SK-N-SH treated with all-trans-retinoic acid at 6 μM for 48 hours (cell line): ENCODE data around the gene GALNT3.
A peak's percentile ranks its signal among the peaks of the same experiment; 100 is the strongest.

Source experiments
- ATAC-seq: fragments of 200-7000 bp; cut with Tn5 transposase; 3 replicates; pipeline ENCODE4 v1.9.1; 2020; ENCODE audit warnings: mild to moderate bottlenecking, moderate library complexity
- ARNTL ChIP-seq: fragments of 450-650 bp; formaldehyde crosslinking; IDR thresholded peaks from 2 replicates; pipeline ENCODE4 v1.5.0; 2020; ENCODE audit warnings: low read depth, mild to moderate bottlenecking, moderate library complexity, borderline replicate concordance
- BACH2 ChIP-seq: fragments of 250-450 bp; sonication (Bioruptor Pico); IDR thresholded peaks from 2 replicates; pipeline ENCODE4 v1.9.0; 2021; ENCODE audit warnings: mild to moderate bottlenecking, borderline replicate concordance
- CSDC2 ChIP-seq: fragments of 250-450 bp; sonication (Bioruptor Pico); IDR thresholded peaks from 2 replicates; pipeline ENCODE4 v1.5.0; 2020; ENCODE audit warnings: mild to moderate bottlenecking, moderate library complexity
- ESRRG ChIP-seq: fragments of 250-450 bp; sonication (Bioruptor Pico); IDR thresholded peaks from 2 replicates; pipeline ENCODE4 v1.6.1; 2021; ENCODE audit warnings: mild to moderate bottlenecking
- GLIS3 ChIP-seq: fragments of 250-450 bp; sonication (Bioruptor Pico); IDR thresholded peaks from 2 replicates; pipeline ENCODE4 v1.5.0; 2020; ENCODE audit warnings: mild to moderate bottlenecking, moderate library complexity
- ISL1 ChIP-seq: fragments of 250-450 bp; sonication (Bioruptor Pico); IDR thresholded peaks from 2 replicates; pipeline ENCODE4 v2.1.2; 2022; ENCODE audit warnings: mild to moderate bottlenecking, moderate library complexity
- OSR1 ChIP-seq: fragments of 250-450 bp; sonication (Bioruptor Pico); IDR thresholded peaks from 2 replicates; pipeline ENCODE4 v1.8.0; 2022; ENCODE audit warnings: moderate library complexity, mild to moderate bottlenecking, inconsistent platforms
- POU6F1 ChIP-seq: fragments of 250-450 bp; sonication (Bioruptor Pico); IDR thresholded peaks from 2 replicates; pipeline ENCODE4 v1.8.0; 2021; ENCODE audit warnings: low read depth, mild to moderate bottlenecking, moderate library complexity, borderline replicate concordance
- PPARA ChIP-seq: fragments of 250-450 bp; sonication (Bioruptor Pico); IDR thresholded peaks from 2 replicates; pipeline ENCODE4 v1.5.0; 2020; ENCODE audit warnings: mild to moderate bottlenecking, borderline replicate concordance
- RARB ChIP-seq: fragments of 250-450 bp; sonication (Bioruptor Pico); IDR thresholded peaks from 2 replicates; pipeline ENCODE4 v1.8.0; 2021; ENCODE audit warnings: mild to moderate bottlenecking, moderate library complexity
- SNAI2 ChIP-seq: fragments of 250-450 bp; sonication (Bioruptor Pico); IDR thresholded peaks from 2 replicates; pipeline ENCODE4 v1.5.0; 2020; ENCODE audit warnings: mild to moderate bottlenecking, moderate library complexity
- TCF4 ChIP-seq: fragments of 250-450 bp; sonication (Bioruptor Pico); IDR thresholded peaks from 2 replicates; pipeline ENCODE4 v1.8.0; 2021; ENCODE audit warnings: mild to moderate bottlenecking, moderate library complexity, borderline replicate concordance
- TOX ChIP-seq: fragments of 250-450 bp; sonication (Bioruptor Pico); IDR thresholded peaks from 2 replicates; pipeline ENCODE4 v1.8.0; 2021; ENCODE audit warnings: mild to moderate bottlenecking, moderate library complexity, borderline replicate concordance
- ZC3H10 ChIP-seq: fragments of 250-450 bp; sonication (Bioruptor Pico); IDR thresholded peaks from 2 replicates; pipeline ENCODE4 v1.5.1; 2021; ENCODE audit warnings: mild to moderate bottlenecking, moderate library complexity
- ZFP3 ChIP-seq: fragments of 250-450 bp; sonication (Bioruptor Pico); IDR thresholded peaks from 2 replicates; pipeline ENCODE4 v1.5.0; 2020; ENCODE audit warnings: mild to moderate bottlenecking, moderate library complexity
- ZFP30 ChIP-seq: fragments of 450-650 bp; formaldehyde crosslinking; IDR thresholded peaks from 2 replicates; pipeline ENCODE4 v1.5.0; 2022; ENCODE audit warnings: mild to moderate bottlenecking, moderate library complexity
- ZNF565 ChIP-seq: fragments of 450-650 bp; formaldehyde crosslinking; conservative IDR thresholded peaks from 2 replicates; pipeline ENCODE4 v1.5.0; 2020; ENCODE audit warnings: low read depth, mild to moderate bottlenecking, moderate library complexity
- ZNF70 ChIP-seq: fragments of 450-650 bp; formaldehyde crosslinking; IDR thresholded peaks from 2 replicates; pipeline ENCODE4 v1.5.0; 2020; ENCODE audit warnings: mild to moderate bottlenecking, moderate library complexity
- ZNF8 ChIP-seq: fragments of 450-650 bp; formaldehyde crosslinking; IDR thresholded peaks from 2 replicates; pipeline ENCODE4 v1.5.0; 2020; ENCODE audit warnings: mild to moderate bottlenecking, moderate library complexity
- TF ChIP-seq, protein P1 (sequence below): fragments of 250-450 bp; sonication (Bioruptor Pico); IDR thresholded peaks from 2 replicates; pipeline ENCODE4 v1.5.1; 2021; ENCODE audit warnings: mild to moderate bottlenecking, moderate library complexity
- TF ChIP-seq, protein P2 (sequence below): fragments of 250-450 bp; sonication (Bioruptor Pico); IDR thresholded peaks from 2 replicates; pipeline ENCODE4 v1.8.0; 2020; ENCODE audit warnings: mild to moderate bottlenecking, moderate library complexity, borderline replicate concordance
- TF ChIP-seq, protein P3 (sequence below): fragments of 250-450 bp; sonication (Bioruptor Pico); IDR thresholded peaks from 2 replicates; pipeline ENCODE4 v1.5.1; 2020; ENCODE audit warnings: low read depth, mild to moderate bottlenecking, moderate library complexity

GALNT3 gene

GRCh38 chr2:165743442-165743841, 50.6 kb downstream of the GALNT3 start:
- TF ChIP-seq ZC3H10 (CRISPR knock-in tag) (no peak), SNAI2 (CRISPR knock-in tag) (no peak), ESRRG (CRISPR knock-in tag) (no peak), BACH2 (CRISPR knock-in tag) (no peak), PPARA (CRISPR knock-in tag) (no peak), ZFP3 (CRISPR knock-in tag) (no peak), ZFP30 (CRISPR knock-in tag) (no peak), TOX (CRISPR knock-in tag) (no peak), ZNF565 (CRISPR knock-in tag) (no peak)
- TF ChIP-seq, protein P1, sequence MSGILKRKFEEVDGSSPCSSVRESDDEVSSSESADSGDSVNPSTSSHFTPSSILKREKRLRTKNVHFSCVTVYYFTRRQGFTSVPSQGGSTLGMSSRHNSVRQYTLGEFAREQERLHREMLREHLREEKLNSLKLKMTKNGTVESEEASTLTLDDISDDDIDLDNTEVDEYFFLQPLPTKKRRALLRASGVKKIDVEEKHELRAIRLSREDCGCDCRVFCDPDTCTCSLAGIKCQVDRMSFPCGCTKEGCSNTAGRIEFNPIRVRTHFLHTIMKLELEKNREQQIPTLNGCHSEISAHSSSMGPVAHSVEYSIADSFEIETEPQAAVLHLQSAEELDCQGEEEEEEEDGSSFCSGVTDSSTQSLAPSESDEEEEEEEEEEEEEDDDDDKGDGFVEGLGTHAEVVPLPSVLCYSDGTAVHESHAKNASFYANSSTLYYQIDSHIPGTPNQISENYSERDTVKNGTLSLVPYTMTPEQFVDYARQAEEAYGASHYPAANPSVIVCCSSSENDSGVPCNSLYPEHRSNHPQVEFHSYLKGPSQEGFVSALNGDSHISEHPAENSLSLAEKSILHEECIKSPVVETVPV (CRISPR knock-in tag), result no peak
- no peak for ATAC-seq

DNA sequence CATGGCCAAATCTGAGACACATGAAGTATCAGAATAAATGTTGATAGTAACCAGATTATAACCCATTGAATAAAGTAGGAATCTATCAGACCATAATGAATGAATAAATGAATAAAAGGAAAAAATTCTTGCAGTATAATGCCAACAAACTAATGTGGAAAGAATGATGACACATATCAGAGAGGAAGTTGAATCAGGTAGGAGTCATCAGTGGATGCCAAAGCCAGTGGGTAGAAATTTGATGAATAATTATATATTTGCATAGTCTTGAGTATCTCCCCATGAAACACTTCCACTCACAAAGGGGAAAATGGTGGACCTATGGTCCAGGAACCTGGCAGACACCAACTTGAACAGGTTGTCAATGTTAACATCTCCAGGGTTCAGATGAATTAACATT, 68.6 kb downstream of the GALNT3 start:
- TF ChIP-seq, protein P1 (CRISPR knock-in tag), result no peak
- TF ChIP-seq ZNF70 (CRISPR knock-in tag) (no peak), ISL1 (CRISPR knock-in tag) (no peak), ESRRG (CRISPR knock-in tag) (no peak), ZC3H10 (CRISPR knock-in tag) (no peak), ZNF8 (CRISPR knock-in tag) (no peak), GLIS3 (no peak), POU6F1 (no peak), OSR1 (CRISPR knock-in tag) (no peak), SNAI2 (CRISPR knock-in tag) (no peak), CSDC2 (CRISPR knock-in tag) (no peak), PPARA (CRISPR knock-in tag) (no peak), ARNTL (no peak), BACH2 (CRISPR knock-in tag) (no peak), TOX (CRISPR knock-in tag) (no peak), RARB (CRISPR knock-in tag) (no peak)
- TF ChIP-seq, protein P2, sequence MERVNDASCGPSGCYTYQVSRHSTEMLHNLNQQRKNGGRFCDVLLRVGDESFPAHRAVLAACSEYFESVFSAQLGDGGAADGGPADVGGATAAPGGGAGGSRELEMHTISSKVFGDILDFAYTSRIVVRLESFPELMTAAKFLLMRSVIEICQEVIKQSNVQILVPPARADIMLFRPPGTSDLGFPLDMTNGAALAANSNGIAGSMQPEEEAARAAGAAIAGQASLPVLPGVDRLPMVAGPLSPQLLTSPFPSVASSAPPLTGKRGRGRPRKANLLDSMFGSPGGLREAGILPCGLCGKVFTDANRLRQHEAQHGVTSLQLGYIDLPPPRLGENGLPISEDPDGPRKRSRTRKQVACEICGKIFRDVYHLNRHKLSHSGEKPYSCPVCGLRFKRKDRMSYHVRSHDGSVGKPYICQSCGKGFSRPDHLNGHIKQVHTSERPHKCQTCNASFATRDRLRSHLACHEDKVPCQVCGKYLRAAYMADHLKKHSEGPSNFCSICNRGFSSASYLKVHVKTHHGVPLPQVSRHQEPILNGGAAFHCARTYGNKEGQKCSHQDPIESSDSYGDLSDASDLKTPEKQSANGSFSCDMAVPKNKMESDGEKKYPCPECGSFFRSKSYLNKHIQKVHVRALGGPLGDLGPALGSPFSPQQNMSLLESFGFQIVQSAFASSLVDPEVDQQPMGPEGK (CRISPR knock-in tag), result no peak
- TF ChIP-seq, protein P3, sequence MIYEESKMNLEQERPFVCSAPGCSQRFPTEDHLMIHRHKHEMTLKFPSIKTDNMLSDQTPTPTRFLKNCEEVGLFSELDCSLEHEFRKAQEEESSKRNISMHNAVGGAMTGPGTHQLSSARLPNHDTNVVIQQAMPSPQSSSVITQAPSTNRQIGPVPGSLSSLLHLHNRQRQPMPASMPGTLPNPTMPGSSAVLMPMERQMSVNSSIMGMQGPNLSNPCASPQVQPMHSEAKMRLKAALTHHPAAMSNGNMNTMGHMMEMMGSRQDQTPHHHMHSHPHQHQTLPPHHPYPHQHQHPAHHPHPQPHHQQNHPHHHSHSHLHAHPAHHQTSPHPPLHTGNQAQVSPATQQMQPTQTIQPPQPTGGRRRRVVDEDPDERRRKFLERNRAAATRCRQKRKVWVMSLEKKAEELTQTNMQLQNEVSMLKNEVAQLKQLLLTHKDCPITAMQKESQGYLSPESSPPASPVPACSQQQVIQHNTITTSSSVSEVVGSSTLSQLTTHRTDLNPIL (CRISPR knock-in tag), result no peak
- peak; percentile 77; the same call in 2 of the 3 replicates for ATAC-seq

- ATAC-seq, result peak; percentile 50; the same call in 2 of the 3 replicates
- TF ChIP-seq ZNF565 (CRISPR knock-in tag), result no peak
- TF ChIP-seq TCF4 (CRISPR knock-in tag), result no peak
Observed at GRCh38 chr2:165720511-165720910, 73.5 kb downstream of the GALNT3 start.
